ENCODE data around the gene C9orf50. TPM values are rescaled to one million over a fixed set of nuclear protein-coding genes. Genes with fewer than 3 reads are reported as not detected.

C9orf50 gene
- polyA plus RNA-seq, 1 donor from 2014 or later: not detected

GRCh38 chr9:129639034-129639630, 18.2 kb upstream of the C9orf50 start:
- H3K9me3 ChIP-seq (ENCODE audit: low read length): no peaks in the 10 kb centered on the region
- H3K4me2 ChIP-seq (ENCODE audit: low read length): no peak overlapping the region
- no peaks in the 10 kb centered on the region for H3F3A ChIP-seq (ENCODE audit: insufficient read depth, low read length, poor library complexity, severe bottlenecking)
- no peak overlapping the region for H3K27ac ChIP-seq (ENCODE audit: low read length)
- H4K20me1 ChIP-seq (ENCODE audit: insufficient read depth): peaks cover 12% of the 10 kb centered on the region
- H2AFZ ChIP-seq (ENCODE audit: low read depth, low read length): no peak overlapping the region
- H3K4me3 ChIP-seq (ENCODE audit: low read length): no peak overlapping the region
- H3K36me3 ChIP-seq (ENCODE audit: insufficient read depth, low read length): no peaks in the 10 kb centered on the region
- no peak overlapping the region for H3K9ac ChIP-seq (ENCODE audit: low read length)
- H3K27me3 ChIP-seq (ENCODE audit: insufficient read depth, low read depth, low read length): no peaks in the 10 kb centered on the region
- peaks cover 15% of the 10 kb centered on the region for H3K79me2 ChIP-seq (replicated peaks; ENCODE audit: insufficient read depth, low read length)
- no peaks in the 10 kb centered on the region for H3K9me2 ChIP-seq (ENCODE audit: insufficient read depth, low read length)
- TF ChIP-seq REST (IDR thresholded peaks at IDR 0.05; ENCODE audit: borderline replicate concordance) (no peak), EZH2 (IDR thresholded peaks at IDR 0.05; ENCODE audit: borderline replicate concordance, insufficient read depth, low read length, poor library complexity, severe bottlenecking) (no peak), SMC3 (conservative IDR thresholded peaks at IDR 0.05; ENCODE audit: poor library complexity) (no peak), RAD21 (conservative IDR thresholded peaks at IDR 0.05) (no peak), POLR2AphosphoS5 (IDR thresholded peaks at IDR 0.05) (no peak), EP300 (conservative IDR thresholded peaks at IDR 0.05; ENCODE audit: poor library complexity, severe bottlenecking) (no peak), TAF1 (IDR thresholded peaks at IDR 0.05; ENCODE audit: low read depth) (no peak), MXI1 (conservative IDR thresholded peaks at IDR 0.05; ENCODE audit: poor library complexity, severe bottlenecking) (no peak), CTCF (IDR thresholded peaks at IDR 0.05; ENCODE audit: poor library complexity, severe bottlenecking) (no peak)

- Histone ChIP-seq H4K20me1 (ENCODE audit: insufficient read depth) (peaks cover 15% of the 10 kb centered on the region), H2AFZ (ENCODE audit: low read depth, low read length) (no peak overlapping the region)
Observed at GRCh38 chr9:129637673-129638439, 17.0 kb upstream of the C9orf50 start.

More at GRCh38 chr9:129637673-129638439, 17.0 kb upstream of the C9orf50 start:
- Histone ChIP-seq H3K79me2 (replicated peaks; ENCODE audit: insufficient read depth, low read length) (peaks cover 21% of the 10 kb centered on the region), H3K9me3 (ENCODE audit: low read length) (no peaks in the 10 kb centered on the region), H3F3A (ENCODE audit: insufficient read depth, low read length, poor library complexity, severe bottlenecking) (no peaks in the 10 kb centered on the region), H3K4me2 (ENCODE audit: low read length) (no peak overlapping the region), H3K27me3 (ENCODE audit: insufficient read depth, low read depth, low read length) (no peaks in the 10 kb centered on the region), H3K9ac (ENCODE audit: low read length) (no peak overlapping the region), H3K4me3 (ENCODE audit: low read length) (no peak overlapping the region), H3K36me3 (ENCODE audit: insufficient read depth, low read length) (no peaks in the 10 kb centered on the region), H3K9me2 (ENCODE audit: insufficient read depth, low read length) (no peaks in the 10 kb centered on the region), H3K27ac (ENCODE audit: low read length) (no peak overlapping the region)
- TF ChIP-seq EP300 (conservative IDR thresholded peaks at IDR 0.05; ENCODE audit: poor library complexity, severe bottlenecking) (no peak), REST (IDR thresholded peaks at IDR 0.05; ENCODE audit: borderline replicate concordance) (no peak), POLR2AphosphoS5 (IDR thresholded peaks at IDR 0.05) (no peak), SMC3 (conservative IDR thresholded peaks at IDR 0.05; ENCODE audit: poor library complexity) (no peak), CTCF (IDR thresholded peaks at IDR 0.05; ENCODE audit: poor library complexity, severe bottlenecking) (no peak), RAD21 (conservative IDR thresholded peaks at IDR 0.05) (no peak), TAF1 (IDR thresholded peaks at IDR 0.05; ENCODE audit: low read depth) (no peak), MXI1 (conservative IDR thresholded peaks at IDR 0.05; ENCODE audit: poor library complexity, severe bottlenecking) (no peak), EZH2 (IDR thresholded peaks at IDR 0.05; ENCODE audit: borderline replicate concordance, insufficient read depth, low read length, poor library complexity, severe bottlenecking) (no peak)

Data from neural cell (in vitro differentiated cells).